A549 (cell line): ENCODE results near the gene BLID. TPM values are rescaled to one million over a fixed set of nuclear protein-coding genes. Genes with fewer than 3 reads are reported as not detected.

Experiments used
- ATAC-seq, 2 experiments: fragments of 200-7000 bp in 1 of 2; fragments of >200 bp in 1 of 2; cut with Nextera tagmentation in 1 of 2; cut with Tn5 transposase in 1 of 2; 3 replicates each; pipeline versions ENCODE4 v1.8.0 to v1.9.1; 2018 to 2020; ENCODE audit warnings: mild to moderate bottlenecking in 1 of 2, moderate library complexity in 1 of 2
- CTCF ChIA-PET: fragments of 300-600 bp; sonication (Branson Sonifier 250); formaldehyde crosslinking; extraction: SDS; loops from one replicate; lab custom pipeline; 2021; ENCODE audit warnings: antibody characterized with exemption, inconsistent platforms; lab: Yijun Ruan, JAX
- POLR2A ChIA-PET: fragments of 350-600 bp; formaldehyde crosslinking; extraction: SDS; loops from one replicate; lab custom pipeline; 2021; ENCODE audit warnings: antibody characterized with exemption, inconsistent platforms; lab: Yijun Ruan, JAX
- DNase-seq, 2 experiments: peaks; one replicate each; pipeline versions ENCODE4 v3.0.0 to v3.0.0-alpha.2; 2011 to 2016; ENCODE audit warnings: low read depth in 1 of 2, low spot score in 1 of 2
- FAIRE-seq: peaks from 2 replicates; lab custom pipeline; 2011; peaks lifted over from hg19 to GRCh38; lab: Jason Lieb, UNC
- H3K27ac ChIP-seq, 2 experiments: fragments of >200 bp; sonication (Bioruptor Twin); formaldehyde crosslinking; 3 replicates each; pipeline ENCODE4 v1.5.1; 2016 to 2017
- H3K4me1 ChIP-seq: fragments of >200 bp; sonication (Bioruptor Twin); formaldehyde crosslinking; 3 replicates; pipeline ENCODE4 v1.6.1; 2016
- H3K4me2 ChIP-seq: fragments of >200 bp; sonication (Bioruptor Twin); formaldehyde crosslinking; 3 replicates; pipeline ENCODE4 v1.6.1; 2016
- H3K4me3 ChIP-seq: fragments of >200 bp; sonication (Bioruptor Twin); formaldehyde crosslinking; 3 replicates; pipeline ENCODE4 v1.5.1; 2016
- H3K9me3 ChIP-seq: fragments of >200 bp; sonication (Bioruptor Twin); formaldehyde crosslinking; 3 replicates; pipeline ENCODE4 v1.6.1; 2016
- BHLHE40 ChIP-seq: IDR thresholded peaks from 2 replicates; pipeline ENCODE4 v1.6.1; 2012; ENCODE audit warnings: low read depth, low read length, inconsistent platforms
- CBX2 ChIP-seq: fragments of 200-600 bp; sonication (generic); IDR thresholded peaks from 2 replicates; pipeline ENCODE4 v1.6.1; 2016; ENCODE audit warnings: low read depth, mild to moderate bottlenecking, borderline replicate concordance
- CHD2 ChIP-seq: fragments of 150-350 bp; IDR thresholded peaks from 2 replicates; pipeline ENCODE4 v1.6.1; 2014; ENCODE audit warnings: low read length; ENCODE audit not compliant: partially characterized antibody
- CTCF ChIP-seq: fragments of >200 bp; sonication (Bioruptor Twin); formaldehyde crosslinking; IDR thresholded peaks from 3 replicates; pipeline ENCODE4 v1.5.1; 2016
- EHMT2 ChIP-seq: fragments of 200-600 bp; sonication (generic); IDR thresholded peaks from 2 replicates; pipeline ENCODE4 v1.6.1; 2016; ENCODE audit warnings: antibody characterized with exemption, low read depth, mild to moderate bottlenecking, moderate library complexity
- ESRRA ChIP-seq: fragments of 150-350 bp; IDR thresholded peaks from 2 replicates; pipeline ENCODE4 v1.6.1; 2014; ENCODE audit warnings: mild to moderate bottlenecking, low read length, borderline replicate concordance
- FOSL2 ChIP-seq, 2 experiments: fragments of 450-650 bp in 1 of 2; fragments of >200 bp in 1 of 2; sonication (Bioruptor Twin) in 1 of 2; formaldehyde crosslinking; IDR thresholded peaks; 2 replicates each; pipeline versions ENCODE4 v1.5.0 to v1.6.1; 2016 to 2020; ENCODE audit warnings: mild to moderate bottlenecking in 1 of 2, moderate library complexity in 1 of 2
- GATA3 ChIP-seq: IDR thresholded peaks from 2 replicates; pipeline ENCODE4 v1.6.1; 2012; ENCODE audit warnings: borderline replicate concordance
- HOXA7 ChIP-seq: fragments of 250-450 bp; sonication (Bioruptor Pico); IDR thresholded peaks from 2 replicates; pipeline ENCODE4 v1.5.0; 2020; ENCODE audit warnings: mild to moderate bottlenecking, moderate library complexity
- HOXB13 ChIP-seq: fragments of 250-450 bp; sonication (Bioruptor Pico); IDR thresholded peaks from 2 replicates; pipeline ENCODE4 v1.5.0; 2020; ENCODE audit warnings: low read depth, mild to moderate bottlenecking, moderate library complexity
- JUN ChIP-seq, 2 experiments: fragments of >200 bp; sonication (Bioruptor Twin); formaldehyde crosslinking; IDR thresholded peaks; 2 replicates in 1 of 2; 3 replicates in 1 of 2; pipeline ENCODE4 v1.6.1; 2016 to 2017
- JUNB ChIP-seq: fragments of >200 bp; sonication (Bioruptor Twin); formaldehyde crosslinking; IDR thresholded peaks from 2 replicates; pipeline ENCODE4 v1.6.1; 2016
- KDM5A ChIP-seq: fragments of 200-600 bp; sonication (generic); IDR thresholded peaks from 2 replicates; pipeline ENCODE4 v1.6.1; 2016; ENCODE audit warnings: antibody characterized with exemption, mild to moderate bottlenecking
- MAFK ChIP-seq: fragments of 450-650 bp; IDR thresholded peaks from 2 replicates; pipeline ENCODE4 v1.6.1; 2014; ENCODE audit not compliant: partially characterized antibody
- MAX ChIP-seq: IDR thresholded peaks from 2 replicates; pipeline ENCODE4 v1.6.1; 2012
- MAZ ChIP-seq: fragments of 150-350 bp; IDR thresholded peaks from 2 replicates; pipeline ENCODE4 v1.6.1; 2014; ENCODE audit warnings: antibody characterized with exemption, low read depth, low read length, borderline replicate concordance
- NPAS2 ChIP-seq: fragments of 250-450 bp; sonication (Bioruptor Pico); IDR thresholded peaks from 2 replicates; pipeline ENCODE4 v1.8.0; 2022; ENCODE audit warnings: mild to moderate bottlenecking, moderate library complexity, borderline replicate concordance
- NR3C1 ChIP-seq: fragments of >200 bp; sonication (Bioruptor Twin); formaldehyde crosslinking; IDR thresholded peaks from 3 replicates; pipeline ENCODE4 v1.6.1; 2017
- PBX3 ChIP-seq: IDR thresholded peaks from 2 replicates; pipeline ENCODE4 v1.6.1; 2012
- POLR2AphosphoS2 ChIP-seq: conservative IDR thresholded peaks from 2 replicates; pipeline ENCODE4 v1.6.1; 2012; ENCODE audit warnings: low read length, improper control_type of control experiment, inconsistent platforms
- RFX5 ChIP-seq: fragments of 450-650 bp; IDR thresholded peaks from 2 replicates; pipeline ENCODE4 v1.7.1; 2014; ENCODE audit warnings: antibody characterized with exemption, mild to moderate bottlenecking, moderate library complexity
- RNF2 ChIP-seq: fragments of 200-600 bp; sonication (generic); IDR thresholded peaks from 2 replicates; pipeline ENCODE4 v1.6.1; 2016; ENCODE audit warnings: low read depth, mild to moderate bottlenecking, antibody characterized with exemption, moderate library complexity, borderline replicate concordance
- SMC3 ChIP-seq: fragments of >200 bp; sonication (Bioruptor Twin); formaldehyde crosslinking; IDR thresholded peaks from 3 replicates; pipeline ENCODE4 v1.6.1; 2018; ENCODE audit warnings: inconsistent platforms
- SREBF2 ChIP-seq: fragments of 450-650 bp; IDR thresholded peaks from 2 replicates; pipeline ENCODE4 v1.6.1; 2014; ENCODE audit warnings: mild to moderate bottlenecking, moderate library complexity
- TFCP2L1 ChIP-seq: fragments of 250-450 bp; sonication (Bioruptor Pico); IDR thresholded peaks from 2 replicates; pipeline ENCODE4 v1.5.0; 2021; ENCODE audit warnings: mild to moderate bottlenecking
- ZC3H11A ChIP-seq: fragments of 450-650 bp; IDR thresholded peaks from 2 replicates; pipeline ENCODE4 v1.6.1; 2014; ENCODE audit warnings: antibody characterized with exemption, mild to moderate bottlenecking
- WGBS: methylation state at CpG from one replicate; pipeline ENCODE4 v1.1.6; 2017; ENCODE audit errors: missing lambda C conversion rate; 5-methylcytosine and 5-hydroxymethylcytosine counted together
- polyA plus RNA-seq, 4 experiments: library from polyadenylated mRNA; depleted of rRNA in 3 of 4; stranded (reverse); fragments of >200 nt; fragmentation: RNase III in 1 of 4; extraction: RNeasy Plus Mini Kit Qiagen cat#74134 plus additional on column Dnase treatment in 1 of 4; gene quantifications; 2 replicates in 3 of 4; 3 replicates in 1 of 4; pipeline ENCODE4 v1.2.3, GENCODE V29; 2011 to 2017
- TF ChIP-seq, protein P1 (sequence below): fragments of 250-450 bp; sonication (Bioruptor Pico); IDR thresholded peaks from 2 replicates; pipeline ENCODE4 v1.5.0; 2020; ENCODE audit warnings: low read depth, mild to moderate bottlenecking, moderate library complexity
- TF ChIP-seq, protein P2 (sequence below): fragments of >200 bp; sonication (Bioruptor Twin); formaldehyde crosslinking; IDR thresholded peaks from 2 replicates; pipeline ENCODE4 v1.6.1; 2016

Gene BLID
- polyA plus RNA-seq, 2 of the 4 experiments (the other 2 are of a cell fraction), result 0.14 TPM; not detected in 1

GRCh38 chr11:122094836-122095235 is 21.2 kb downstream of the BLID start:
- POLR2A ChIA-PET, result no interaction called here

DNA sequence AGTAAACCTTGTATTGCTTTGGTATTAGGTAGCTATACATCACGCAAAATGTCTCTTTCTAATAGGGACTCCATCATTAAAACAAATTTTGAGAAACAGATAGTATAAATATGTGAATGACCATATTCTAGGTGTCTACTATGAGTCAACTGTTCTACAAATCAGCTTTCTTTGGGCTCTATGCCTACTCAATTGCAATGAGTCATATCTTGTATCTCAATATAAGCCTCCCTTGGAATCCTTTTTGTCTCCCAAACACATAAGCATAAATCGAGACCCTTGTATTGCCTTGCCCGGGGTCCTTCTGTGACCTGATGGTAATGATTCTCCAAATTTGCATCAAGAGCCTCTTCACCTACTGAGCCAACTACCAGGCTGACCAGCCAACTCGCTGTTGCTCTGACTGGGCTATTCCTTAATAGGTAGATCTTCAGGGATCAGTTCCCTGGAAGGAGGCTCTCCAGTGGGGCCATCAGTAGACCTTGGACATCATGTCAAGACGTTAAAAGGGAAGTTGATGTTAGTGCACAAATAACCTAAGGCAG is 22.2 kb downstream of the BLID start:
- H3K4me1 ChIP-seq, result no peaks in the 10 kb centered on the region
- WGBS, result 85% methylated on average over 4 of the region's 5 CpGs
- no peak overlapping the region for H3K4me3 ChIP-seq
- FAIRE-seq, result no peak
- DNase-seq, result no peak
- TF ChIP-seq EHMT2 (no peak), KDM5A (no peak), TFCP2L1 (CRISPR knock-in tag) (no peak), SREBF2 (no peak), HOXA7 (CRISPR knock-in tag) (no peak), RFX5 (no peak), CHD2 (no peak), SMC3 (no peak), FOSL2 (IDR thresholded peaks at IDR 0.05) (no peak), FOSL2 (CRISPR knock-in tag; IDR thresholded peaks at IDR 0.05) (no peak), JUN (IDR thresholded peaks at IDR 0.05) (no peak)
- TF ChIP-seq, protein P1, sequence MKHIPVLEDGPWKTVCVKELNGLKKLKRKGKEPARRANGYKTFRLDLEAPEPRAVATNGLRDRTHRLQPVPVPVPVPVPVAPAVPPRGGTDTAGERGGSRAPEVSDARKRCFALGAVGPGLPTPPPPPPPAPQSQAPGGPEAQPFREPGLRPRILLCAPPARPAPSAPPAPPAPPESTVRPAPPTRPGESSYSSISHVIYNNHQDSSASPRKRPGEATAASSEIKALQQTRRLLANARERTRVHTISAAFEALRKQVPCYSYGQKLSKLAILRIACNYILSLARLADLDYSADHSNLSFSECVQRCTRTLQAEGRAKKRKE (CRISPR knock-in tag), result no peak
- TF ChIP-seq, protein P2, sequence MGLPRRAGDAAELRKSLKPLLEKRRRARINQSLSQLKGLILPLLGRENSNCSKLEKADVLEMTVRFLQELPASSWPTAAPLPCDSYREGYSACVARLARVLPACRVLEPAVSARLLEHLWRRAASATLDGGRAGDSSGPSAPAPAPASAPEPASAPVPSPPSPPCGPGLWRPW, result no peak
- POLR2A ChIA-PET, result no interaction called here
- CTCF ChIA-PET, result no interaction called here
- no peak overlapping the region for H3K4me2 ChIP-seq
- no peaks in the 10 kb centered on the region for H3K9me3 ChIP-seq
- H3K27ac ChIP-seq, result no peak overlapping the region
- ATAC-seq, result no peak

More at GRCh38 chr11:122094836-122095235, 21.2 kb downstream of the BLID start:
- TF ChIP-seq MAX, result no peak
- no peak for TF ChIP-seq GATA3
- TF ChIP-seq HOXB13, result no peak
- TF ChIP-seq CTCF, result no peak
- no peak for TF ChIP-seq CBX2
- no peak for TF ChIP-seq NR3C1
- TF ChIP-seq JUNB, result no peak
- no peak for TF ChIP-seq HOXA7 (CRISPR knock-in tag)
- TF ChIP-seq NPAS2 (CRISPR knock-in tag), result no peak
- TF ChIP-seq MAFK, result no peak
- TF ChIP-seq RNF2, result no peak
- no peak for TF ChIP-seq PBX3
- TF ChIP-seq POLR2AphosphoS2, result no peak
- TF ChIP-seq MAZ, result no peak
- no peak for TF ChIP-seq BHLHE40
- TF ChIP-seq ESRRA, result no peak
- TF ChIP-seq ZC3H11A, result no peak
- Histone ChIP-seq H3K4me1 (no peaks in the 10 kb centered on the region), H3K9me3 (no peaks in the 10 kb centered on the region), H3K4me2 (no peak overlapping the region), H3K4me3 (no peak overlapping the region), H3K27ac (no peak overlapping the region)
- no peak for ATAC-seq
- no peak for FAIRE-seq
- DNase-seq, result no peak
- CTCF ChIA-PET, result interaction anchor here (0.8 kb wide), 1 partner anchor 8 kb away, joined by 3 read pairs; no protein-coding TSS in a partner anchor
- 93% methylated on average over 4 of the region's 4 CpGs for WGBS
